HEK293 (cell line): ENCODE results near the gene OGFOD3.

Source experiments
- BCL11A ChIP-seq: fragments of 450-650 bp; formaldehyde crosslinking; IDR thresholded peaks from 2 replicates; pipeline ENCODE4 v1.5.1; 2016; ENCODE audit warnings: low read depth, missing biosample characterization, missing genetic modification characterization
- KLF16 ChIP-seq: fragments of 450-650 bp; formaldehyde crosslinking; IDR thresholded peaks from 2 replicates; pipeline ENCODE4 v1.5.1; 2017; ENCODE audit warnings: missing biosample characterization, missing genetic modification characterization
- ZBTB44 ChIP-seq: fragments of 450-650 bp; IDR thresholded peaks from 2 replicates; pipeline ENCODE4 v1.5.1; 2018; ENCODE audit warnings: missing biosample characterization, mild to moderate bottlenecking, missing genetic modification characterization
- ZNF10 ChIP-seq: fragments of 450-650 bp; formaldehyde crosslinking; IDR thresholded peaks from 2 replicates; pipeline ENCODE4 v1.5.1; 2017; ENCODE audit warnings: missing biosample characterization, missing genetic modification characterization

- TF ChIP-seq ZBTB44 (tag by site-specific recombination) (no peak), BCL11A (no peak), KLF16 (tag by site-specific recombination) (no peak), ZNF10 (tag by site-specific recombination) (no peak)
Observed at GRCh38 chr17:82394278-82394677, 24.1 kb downstream of the OGFOD3 start.
